ENCODE data around the gene WDFY4.
"Not testable (repeated sequence)": the region's sequence is repeated elsewhere in the genome, so short reads cannot be mapped to it uniquely, and the experiment has no call there.

DNA sequence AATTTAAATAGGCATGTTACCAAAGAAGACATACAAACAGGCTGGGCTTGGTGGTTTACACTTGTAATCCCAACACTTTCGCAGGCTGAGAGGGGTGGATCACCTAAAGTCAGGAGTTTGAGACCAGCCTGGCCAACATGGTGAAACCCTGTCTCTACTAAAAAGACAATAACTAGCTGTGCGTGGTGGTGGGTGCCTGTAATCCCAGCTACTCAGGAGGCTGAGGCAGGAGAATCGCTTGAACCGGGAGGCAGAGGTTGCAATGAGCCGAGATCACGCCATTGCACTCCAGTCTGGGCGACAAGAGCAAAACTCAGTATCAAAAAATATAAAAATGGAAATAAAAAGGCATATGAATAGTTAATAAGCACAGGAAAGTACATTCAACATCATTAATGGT is 37.6 kb upstream of the WDFY4 start:
- TF ChIP-seq, protein P1, sequence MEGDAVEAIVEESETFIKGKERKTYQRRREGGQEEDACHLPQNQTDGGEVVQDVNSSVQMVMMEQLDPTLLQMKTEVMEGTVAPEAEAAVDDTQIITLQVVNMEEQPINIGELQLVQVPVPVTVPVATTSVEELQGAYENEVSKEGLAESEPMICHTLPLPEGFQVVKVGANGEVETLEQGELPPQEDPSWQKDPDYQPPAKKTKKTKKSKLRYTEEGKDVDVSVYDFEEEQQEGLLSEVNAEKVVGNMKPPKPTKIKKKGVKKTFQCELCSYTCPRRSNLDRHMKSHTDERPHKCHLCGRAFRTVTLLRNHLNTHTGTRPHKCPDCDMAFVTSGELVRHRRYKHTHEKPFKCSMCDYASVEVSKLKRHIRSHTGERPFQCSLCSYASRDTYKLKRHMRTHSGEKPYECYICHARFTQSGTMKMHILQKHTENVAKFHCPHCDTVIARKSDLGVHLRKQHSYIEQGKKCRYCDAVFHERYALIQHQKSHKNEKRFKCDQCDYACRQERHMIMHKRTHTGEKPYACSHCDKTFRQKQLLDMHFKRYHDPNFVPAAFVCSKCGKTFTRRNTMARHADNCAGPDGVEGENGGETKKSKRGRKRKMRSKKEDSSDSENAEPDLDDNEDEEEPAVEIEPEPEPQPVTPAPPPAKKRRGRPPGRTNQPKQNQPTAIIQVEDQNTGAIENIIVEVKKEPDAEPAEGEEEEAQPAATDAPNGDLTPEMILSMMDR (IDR thresholded peaks at IDR 0.05; ENCODE audit: insufficient read depth, low read length, poor library complexity, severe bottlenecking), result not testable (repeated sequence)
- TF ChIP-seq EZH2phosphoT487 (conservative IDR thresholded peaks at IDR 0.05; ENCODE audit: low read length), result not testable (repeated sequence)
